ENCODE data around the gene DUSP16.
"Not testable (repeated sequence)": the region's sequence is repeated elsewhere in the genome, so short reads cannot be mapped to it uniquely, and the experiment has no call there.

DUSP16 gene

DNA sequence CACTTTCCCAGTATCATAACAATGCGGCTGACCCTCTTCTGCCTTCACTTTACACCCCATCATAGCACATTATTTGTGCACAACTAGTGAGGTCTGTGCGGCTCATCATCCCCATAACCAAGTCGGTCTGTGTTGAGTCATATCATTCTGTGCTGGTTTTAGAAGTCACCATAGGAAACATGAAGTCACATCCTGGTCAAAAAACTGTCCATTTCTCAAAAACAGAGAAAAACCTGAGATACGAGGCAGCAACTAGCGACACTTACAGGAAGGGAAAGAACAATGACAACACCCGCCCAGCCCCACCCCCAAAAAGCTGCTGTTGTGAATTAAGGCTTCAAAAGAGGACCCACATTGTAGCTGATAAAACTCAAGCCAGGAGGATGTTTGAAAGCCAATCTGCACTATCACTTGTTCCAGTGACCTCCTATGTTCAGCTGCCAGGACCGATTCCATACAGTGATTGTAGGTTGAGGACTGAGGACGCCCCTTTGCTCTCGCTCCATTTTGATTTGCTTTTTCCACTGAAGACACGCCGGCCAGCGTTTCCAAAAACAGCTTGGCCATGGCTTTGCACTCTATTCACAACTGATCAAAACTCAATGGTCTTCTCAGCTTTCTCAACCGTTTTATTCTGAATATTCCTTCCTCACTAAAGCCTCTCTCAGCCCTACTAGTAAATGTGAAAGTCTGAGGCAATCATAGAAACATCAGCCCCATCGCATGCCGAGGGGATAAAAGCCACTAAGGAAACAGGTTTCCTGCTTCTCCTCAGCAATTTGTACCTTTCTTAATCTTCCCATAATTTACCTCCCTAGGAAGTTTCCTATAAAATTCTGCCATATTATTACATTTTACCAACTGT, 87.5 kb downstream of the DUSP16 start:
- TF ChIP-seq, protein P1, sequence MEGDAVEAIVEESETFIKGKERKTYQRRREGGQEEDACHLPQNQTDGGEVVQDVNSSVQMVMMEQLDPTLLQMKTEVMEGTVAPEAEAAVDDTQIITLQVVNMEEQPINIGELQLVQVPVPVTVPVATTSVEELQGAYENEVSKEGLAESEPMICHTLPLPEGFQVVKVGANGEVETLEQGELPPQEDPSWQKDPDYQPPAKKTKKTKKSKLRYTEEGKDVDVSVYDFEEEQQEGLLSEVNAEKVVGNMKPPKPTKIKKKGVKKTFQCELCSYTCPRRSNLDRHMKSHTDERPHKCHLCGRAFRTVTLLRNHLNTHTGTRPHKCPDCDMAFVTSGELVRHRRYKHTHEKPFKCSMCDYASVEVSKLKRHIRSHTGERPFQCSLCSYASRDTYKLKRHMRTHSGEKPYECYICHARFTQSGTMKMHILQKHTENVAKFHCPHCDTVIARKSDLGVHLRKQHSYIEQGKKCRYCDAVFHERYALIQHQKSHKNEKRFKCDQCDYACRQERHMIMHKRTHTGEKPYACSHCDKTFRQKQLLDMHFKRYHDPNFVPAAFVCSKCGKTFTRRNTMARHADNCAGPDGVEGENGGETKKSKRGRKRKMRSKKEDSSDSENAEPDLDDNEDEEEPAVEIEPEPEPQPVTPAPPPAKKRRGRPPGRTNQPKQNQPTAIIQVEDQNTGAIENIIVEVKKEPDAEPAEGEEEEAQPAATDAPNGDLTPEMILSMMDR (IDR thresholded peaks at IDR 0.05; ENCODE audit: insufficient read depth, missing control alignments): no peak
- FAIRE-seq (no peak), DNase-seq (ENCODE audit: insufficient read length, low spot score) (no peak)

DNA sequence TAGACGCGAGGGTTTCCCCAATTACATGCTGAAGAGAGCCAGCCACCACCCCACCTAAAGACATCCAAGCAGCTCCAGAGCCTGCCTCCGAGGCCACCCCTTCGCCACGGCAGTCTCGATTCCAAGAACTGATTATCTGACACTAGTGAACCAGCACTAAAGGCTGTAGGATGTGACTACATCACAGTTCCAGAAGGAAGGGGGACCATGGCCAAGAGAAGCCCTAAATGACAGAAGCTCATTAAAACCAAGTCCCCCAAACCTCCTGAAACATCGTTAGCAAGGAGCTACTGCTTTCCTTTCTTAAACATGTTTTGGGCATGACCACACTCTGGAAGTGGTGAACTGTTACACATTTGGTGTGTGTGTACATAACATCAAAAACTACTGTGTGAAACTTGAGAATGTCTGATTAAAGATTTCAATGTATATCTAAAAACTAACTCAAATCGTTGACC, 88.2 kb downstream of the DUSP16 start:
- TF ChIP-seq, protein P1 (IDR thresholded peaks at IDR 0.05; ENCODE audit: insufficient read depth, missing control alignments): no peak
- DNase-seq (ENCODE audit: insufficient read length, low spot score) (no peak), FAIRE-seq (no peak)

DNA sequence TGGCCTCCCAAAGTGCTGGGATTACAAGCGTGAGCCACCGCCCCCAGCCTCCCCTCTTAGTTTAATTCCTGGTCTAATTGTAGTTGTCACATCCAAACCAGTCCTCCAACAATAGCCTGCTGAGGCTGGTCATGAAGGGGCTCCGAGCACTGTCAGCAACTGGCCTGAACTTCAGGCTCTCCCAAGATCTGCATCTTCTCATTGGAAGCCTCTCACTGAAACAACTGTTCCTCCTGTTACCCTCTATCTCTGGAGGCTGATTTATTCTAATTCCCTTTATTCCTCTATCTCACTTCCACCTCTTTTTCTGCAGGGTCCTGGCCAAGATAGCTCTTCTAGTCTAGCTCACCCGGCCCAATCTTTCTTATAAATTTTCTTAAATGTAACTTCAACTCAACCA, 89.4 kb downstream of the DUSP16 start:
- TF ChIP-seq, protein P1 (IDR thresholded peaks at IDR 0.05; ENCODE audit: insufficient read depth, missing control alignments): no peak
- FAIRE-seq (no peak), DNase-seq (ENCODE audit: insufficient read length, low spot score) (no peak)

DNA sequence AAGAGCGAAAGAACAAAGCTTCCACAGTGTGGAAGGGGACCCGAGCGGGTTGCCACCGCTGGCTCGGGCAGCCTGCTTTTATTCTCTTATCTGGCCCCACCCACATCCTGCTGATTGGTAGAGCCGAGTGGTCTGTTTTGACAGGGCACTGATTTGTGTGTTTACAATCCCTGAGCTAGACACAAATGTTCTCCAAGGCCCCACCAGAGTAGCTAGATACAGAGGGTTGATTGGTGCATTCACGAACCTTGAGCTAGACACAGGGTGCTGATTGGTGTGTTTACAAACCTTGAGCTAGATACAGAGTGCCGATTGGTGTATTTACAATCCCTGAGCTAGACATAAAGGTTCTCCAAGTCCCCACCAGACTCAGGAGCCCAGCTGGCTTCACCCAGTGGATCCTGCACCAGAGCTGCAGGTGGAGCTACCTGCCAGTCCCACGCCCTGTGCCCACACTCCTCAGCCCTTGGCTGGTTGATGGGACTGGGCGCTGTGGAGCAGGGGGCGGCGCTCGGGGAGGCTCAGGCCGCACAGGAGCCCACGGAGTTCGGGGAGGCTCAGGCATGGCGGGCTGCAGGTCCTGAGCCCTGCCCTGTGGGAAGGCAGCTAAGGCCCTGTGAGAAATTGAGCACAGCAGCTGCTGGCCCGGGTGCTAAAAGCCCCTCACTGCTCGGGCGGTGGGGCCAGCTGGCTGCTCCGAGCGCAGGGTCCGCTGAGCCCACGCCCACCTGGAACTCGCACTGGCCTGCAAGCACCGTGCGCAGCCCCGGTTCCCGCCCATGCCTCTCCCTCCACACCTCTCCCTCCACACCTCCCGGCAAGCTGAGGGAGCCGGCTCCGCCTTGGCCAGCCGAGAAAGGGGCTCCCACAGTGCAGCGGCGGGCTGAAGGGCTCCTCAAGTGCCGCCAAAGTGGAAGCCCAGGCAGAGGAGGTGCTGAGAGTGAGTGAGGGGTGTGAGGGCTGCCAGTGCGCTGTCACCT, 90.4 kb downstream of the DUSP16 start:
- not testable (repeated sequence) for DNase-seq (ENCODE audit: insufficient read length, low spot score); FAIRE-seq

DNA sequence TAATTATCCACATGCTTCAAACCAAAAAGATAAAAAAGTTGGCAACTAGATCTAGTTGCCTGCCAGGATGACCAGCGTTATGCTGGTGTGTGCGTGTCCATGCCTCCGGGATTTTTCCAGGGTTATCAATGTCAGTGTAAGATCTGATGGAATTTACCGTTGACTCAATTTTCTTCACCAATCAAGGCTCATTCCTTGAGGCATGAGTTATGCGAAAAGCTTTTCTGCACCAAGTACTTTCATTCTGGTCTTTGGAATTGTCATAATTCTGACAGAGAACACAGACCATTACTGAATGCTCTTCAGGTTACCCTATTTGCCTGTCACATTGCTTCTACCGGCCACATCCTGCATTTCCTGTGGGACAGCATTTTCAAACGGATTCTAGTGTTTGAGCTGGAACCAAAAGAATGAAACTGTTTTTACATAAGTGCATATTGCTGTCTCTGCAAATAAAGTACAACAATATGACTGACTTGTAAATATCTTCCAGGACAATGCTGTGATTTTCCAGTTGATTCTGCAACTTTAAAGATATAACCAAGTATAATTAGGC, 91.8 kb downstream of the DUSP16 start:
- FAIRE-seq (no peak), DNase-seq (ENCODE audit: insufficient read length, low spot score) (no peak)

DNA sequence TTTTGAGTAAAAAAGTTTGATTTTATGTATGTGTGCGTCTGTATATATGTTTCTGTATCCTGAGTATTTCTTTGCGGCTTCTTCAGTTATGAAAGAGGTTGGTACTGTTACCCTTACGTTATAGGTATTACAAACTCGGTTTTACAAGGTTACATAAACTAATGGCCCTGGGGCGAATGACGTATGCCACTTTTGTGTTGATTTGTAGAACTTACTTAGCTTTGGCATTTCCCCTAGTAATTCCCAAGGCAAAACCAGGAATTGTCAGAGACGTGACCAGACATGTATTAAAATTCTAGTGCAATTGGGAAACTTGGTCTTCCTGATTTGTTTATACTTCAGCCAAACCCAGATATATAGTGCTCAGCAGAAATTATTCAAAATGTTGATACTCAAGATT, 93.3 kb downstream of the DUSP16 start:
- DNase-seq (ENCODE audit: insufficient read length, low spot score) (no peak), FAIRE-seq (no peak)
- TF ChIP-seq, protein P1 (IDR thresholded peaks at IDR 0.05; ENCODE audit: insufficient read depth, missing control alignments): no peak

More for the DNA sequence above, 91.8 kb downstream of the DUSP16 start:
- TF ChIP-seq, protein P1 (IDR thresholded peaks at IDR 0.05; ENCODE audit: insufficient read depth, missing control alignments): no peak

DNA sequence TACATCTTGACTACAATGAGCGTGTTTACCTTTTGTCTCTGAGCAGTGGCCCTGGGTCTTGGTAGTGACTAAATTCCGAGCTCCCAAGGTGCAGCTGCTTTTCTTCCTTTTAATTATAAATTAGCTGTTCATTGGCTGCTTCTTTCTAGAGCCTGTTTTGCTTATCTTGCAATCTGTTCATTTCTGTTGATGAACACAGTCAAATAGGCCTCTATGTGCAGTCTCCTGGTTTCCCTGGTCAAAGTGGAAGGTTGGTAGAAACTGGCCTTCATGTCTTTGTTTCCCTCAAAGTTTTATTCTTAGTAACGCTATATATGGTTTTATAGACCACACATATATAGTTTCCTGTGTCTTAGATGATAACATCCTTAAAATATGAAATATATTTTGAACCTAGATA, 94.1 kb downstream of the DUSP16 start:
- TF ChIP-seq, protein P1 (IDR thresholded peaks at IDR 0.05; ENCODE audit: insufficient read depth, missing control alignments): no peak
- FAIRE-seq (no peak), DNase-seq (ENCODE audit: insufficient read length, low spot score) (no peak)

Data from D721Med (cell line).